Lower leg skin (tissue), 3 donors: ENCODE results near the gene GPR161.

Experiments used
- POLR2A ChIP-seq, 2 donors: fragments of 450-650 bp; IDR thresholded peaks; one replicate each; pipeline ENCODE4 v1.6.1; 2016 to 2017; ENCODE audit warnings: antibody characterized with exemption in 2 of 2, mild to moderate bottlenecking in 1 of 2, moderate library complexity in 1 of 2
- TF ChIP-seq, protein P1 (sequence below), 3 donors: fragments of 450-650 bp; IDR thresholded peaks; one replicate each; pipeline ENCODE4 v1.5.1; 2016; ENCODE audit warnings: antibody characterized with exemption in 3 of 3, mild to moderate bottlenecking in 3 of 3, moderate library complexity in 2 of 3

DNA sequence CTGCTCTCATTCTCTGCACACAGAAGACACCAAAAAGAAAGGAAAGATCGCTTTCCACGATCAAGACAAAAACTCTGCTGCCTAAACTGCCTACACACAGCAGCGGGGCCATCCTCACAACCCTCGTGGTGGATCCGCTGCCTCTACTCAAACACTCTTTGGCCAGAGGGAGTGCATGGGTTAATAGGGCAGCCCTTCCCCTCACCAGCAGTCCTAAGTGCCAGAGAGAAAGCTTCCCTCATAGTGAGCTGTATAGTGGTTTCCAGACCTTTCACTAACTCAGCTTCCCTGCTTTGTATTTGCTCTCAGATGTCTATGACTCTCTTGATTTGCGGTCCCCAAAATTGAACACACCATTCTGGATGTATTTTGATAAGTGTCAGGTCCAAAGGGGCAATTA lies 30.9 kb downstream of the GPR161 start:
- no peak for TF ChIP-seq POLR2A (IDR thresholded peaks at IDR 0.05)
- TF ChIP-seq, protein P1, sequence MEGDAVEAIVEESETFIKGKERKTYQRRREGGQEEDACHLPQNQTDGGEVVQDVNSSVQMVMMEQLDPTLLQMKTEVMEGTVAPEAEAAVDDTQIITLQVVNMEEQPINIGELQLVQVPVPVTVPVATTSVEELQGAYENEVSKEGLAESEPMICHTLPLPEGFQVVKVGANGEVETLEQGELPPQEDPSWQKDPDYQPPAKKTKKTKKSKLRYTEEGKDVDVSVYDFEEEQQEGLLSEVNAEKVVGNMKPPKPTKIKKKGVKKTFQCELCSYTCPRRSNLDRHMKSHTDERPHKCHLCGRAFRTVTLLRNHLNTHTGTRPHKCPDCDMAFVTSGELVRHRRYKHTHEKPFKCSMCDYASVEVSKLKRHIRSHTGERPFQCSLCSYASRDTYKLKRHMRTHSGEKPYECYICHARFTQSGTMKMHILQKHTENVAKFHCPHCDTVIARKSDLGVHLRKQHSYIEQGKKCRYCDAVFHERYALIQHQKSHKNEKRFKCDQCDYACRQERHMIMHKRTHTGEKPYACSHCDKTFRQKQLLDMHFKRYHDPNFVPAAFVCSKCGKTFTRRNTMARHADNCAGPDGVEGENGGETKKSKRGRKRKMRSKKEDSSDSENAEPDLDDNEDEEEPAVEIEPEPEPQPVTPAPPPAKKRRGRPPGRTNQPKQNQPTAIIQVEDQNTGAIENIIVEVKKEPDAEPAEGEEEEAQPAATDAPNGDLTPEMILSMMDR (IDR thresholded peaks at IDR 0.05), result no peak
